Forelimb muscle (tissue), 1 donor: ENCODE results near the gene PILRA. TPM values are rescaled to one million over a fixed set of nuclear protein-coding genes. Genes with fewer than 3 reads are reported as not detected.

Experiments
- DNase-seq: peaks from one replicate; pipeline ENCODE4 v3.0.0-alpha.2; 2013; ENCODE audit warnings: low read depth
- polyA plus RNA-seq: library from polyadenylated mRNA; unstranded; fragments of 120-200 nt; gene quantifications from one replicate; pipeline ENCODE4 v1.2.1, GENCODE V29; 2013; ENCODE audit not compliant: insufficient read length

Gene PILRA
- polyA plus RNA-seq, 1 donor = 2.6 TPM

DNA sequence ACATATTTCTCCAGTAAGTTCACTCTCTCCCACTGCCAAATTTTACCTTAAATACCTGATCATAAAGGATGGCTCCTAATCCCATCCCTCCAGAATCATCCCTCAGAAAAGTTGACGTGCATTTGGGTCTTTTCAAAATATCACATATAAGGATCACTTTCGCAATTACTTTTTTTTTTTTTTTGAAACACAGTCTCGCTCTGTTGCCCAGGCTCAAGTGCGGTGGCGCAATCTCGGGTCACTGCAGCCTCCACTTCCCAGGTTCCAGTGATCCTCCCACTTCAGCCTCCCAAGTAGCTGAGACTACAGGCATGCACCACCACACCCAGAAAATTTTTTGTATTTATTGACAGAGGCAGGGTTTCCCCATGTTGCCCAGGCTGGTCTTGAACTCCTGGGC, 37.8 kb downstream of the PILRA start:
- no peak for DNase-seq

DNA sequence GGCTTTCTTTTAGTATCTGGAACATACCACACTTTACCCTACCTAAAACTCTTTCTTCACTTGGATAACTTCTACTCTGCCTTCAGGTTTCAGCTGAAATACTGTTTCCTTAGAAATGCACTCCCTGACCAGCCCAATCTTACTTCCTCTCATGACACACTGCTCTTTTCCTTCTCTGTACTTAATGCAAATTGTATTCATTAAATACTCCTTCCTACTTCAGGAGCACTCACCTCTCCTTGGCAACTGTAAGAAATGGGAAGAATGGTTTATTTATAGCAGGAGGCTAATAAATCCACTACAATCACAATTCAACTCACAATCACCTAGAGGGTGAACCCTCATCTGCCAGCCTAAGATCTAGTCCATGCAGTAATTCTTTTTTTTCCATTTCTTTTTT, 40.1 kb downstream of the PILRA start:
- no peak for DNase-seq

DNA sequence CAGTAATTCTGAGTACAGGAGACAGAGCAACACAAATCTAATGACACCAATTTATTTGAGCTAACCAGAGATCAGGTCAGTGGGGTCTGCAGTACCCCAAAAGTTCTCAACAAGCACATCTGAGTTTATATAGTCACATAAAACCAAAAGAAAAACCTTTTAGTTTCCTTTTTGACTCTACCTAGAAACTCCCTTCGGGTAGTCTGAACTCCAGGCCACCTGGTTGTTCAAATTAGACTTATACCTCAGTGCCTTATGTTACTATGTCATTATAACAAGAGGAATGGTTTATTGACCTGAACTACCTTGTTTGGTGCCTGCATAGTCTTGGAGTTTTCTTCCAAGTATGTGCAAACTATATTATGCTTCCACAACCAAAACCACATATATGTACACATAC, 40.6 kb downstream of the PILRA start:
- no peak for DNase-seq

DNA sequence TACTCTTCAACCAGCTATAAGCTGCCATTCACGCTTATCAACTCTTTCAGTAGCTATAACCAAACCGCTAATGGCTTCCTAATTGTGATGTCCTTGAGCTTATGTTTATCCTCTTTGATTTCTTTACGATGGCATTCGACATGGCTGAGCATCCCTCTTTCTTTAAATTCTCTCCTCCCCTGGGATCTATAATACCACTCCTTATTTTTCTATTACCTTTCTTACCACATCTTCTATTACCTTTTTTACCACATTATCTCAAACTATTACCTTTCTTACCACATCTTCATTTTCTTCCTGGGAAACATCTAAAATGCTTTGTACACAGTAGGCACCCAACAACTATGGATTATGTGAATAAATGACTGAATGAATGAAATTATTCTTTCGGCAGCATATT, 42.2 kb downstream of the PILRA start:
- no peak for DNase-seq

DNA sequence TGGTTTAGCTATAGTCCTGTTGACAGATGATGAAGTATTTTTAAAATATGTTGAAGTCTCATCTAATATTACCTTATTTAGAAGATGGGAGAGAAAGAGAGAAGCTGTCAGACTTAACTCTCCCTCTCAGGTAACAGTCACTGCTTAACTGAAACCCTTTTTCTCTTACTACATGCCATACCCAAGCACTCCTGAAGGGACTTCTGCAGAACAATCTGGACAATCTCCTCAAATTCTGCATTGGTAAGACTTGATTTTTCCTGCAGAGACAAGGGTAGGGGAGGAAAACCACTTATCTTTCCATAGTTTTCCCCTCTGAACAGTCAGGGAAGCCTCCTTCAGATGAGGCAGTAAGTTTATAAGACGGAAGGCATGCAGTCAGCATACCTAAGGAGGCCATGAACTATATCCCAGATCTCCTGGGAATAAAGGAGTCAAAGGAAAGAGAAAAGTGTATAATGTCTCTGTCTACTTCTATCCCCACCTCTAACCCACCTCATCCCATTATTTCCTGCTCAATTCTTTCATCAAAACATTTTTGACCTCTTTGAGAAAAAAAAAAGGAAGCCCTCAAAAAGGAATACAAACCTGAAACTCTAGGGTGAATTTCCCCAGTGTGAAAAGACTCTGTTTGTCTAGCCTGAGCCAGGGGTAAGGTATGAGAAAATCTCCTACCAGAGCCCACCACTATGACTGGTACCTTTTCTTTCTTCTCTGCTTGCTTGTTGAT, 45.8 kb downstream of the PILRA start:
- DNase-seq = no peak

DNA sequence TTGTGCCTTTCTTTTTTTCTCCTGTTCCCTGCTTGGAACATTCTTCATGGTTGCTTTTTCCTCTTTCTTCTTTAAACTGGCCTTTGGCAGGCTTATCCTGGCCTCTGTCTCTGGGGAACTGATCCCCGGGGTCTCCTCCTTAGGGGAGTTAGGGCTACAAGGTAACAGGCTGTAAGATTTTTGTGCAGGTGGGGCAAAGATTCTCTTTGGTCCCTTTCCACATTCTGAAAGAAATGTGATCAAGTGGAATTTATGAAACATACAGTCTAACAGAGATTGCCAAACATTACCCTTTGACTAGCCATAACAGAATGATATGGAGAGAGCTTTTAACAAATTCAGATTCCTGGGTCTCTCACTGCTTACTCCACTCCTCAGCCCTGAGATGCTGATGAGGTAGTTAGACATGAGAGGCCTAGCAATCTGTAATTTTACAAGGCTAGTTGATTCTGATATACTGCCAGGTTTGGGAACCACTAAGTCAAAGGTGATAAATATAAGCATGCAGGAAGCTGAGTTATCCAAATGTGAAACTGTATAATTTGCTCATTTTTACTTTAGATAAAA, 46.5 kb downstream of the PILRA start:
- DNase-seq = no peak

DNA sequence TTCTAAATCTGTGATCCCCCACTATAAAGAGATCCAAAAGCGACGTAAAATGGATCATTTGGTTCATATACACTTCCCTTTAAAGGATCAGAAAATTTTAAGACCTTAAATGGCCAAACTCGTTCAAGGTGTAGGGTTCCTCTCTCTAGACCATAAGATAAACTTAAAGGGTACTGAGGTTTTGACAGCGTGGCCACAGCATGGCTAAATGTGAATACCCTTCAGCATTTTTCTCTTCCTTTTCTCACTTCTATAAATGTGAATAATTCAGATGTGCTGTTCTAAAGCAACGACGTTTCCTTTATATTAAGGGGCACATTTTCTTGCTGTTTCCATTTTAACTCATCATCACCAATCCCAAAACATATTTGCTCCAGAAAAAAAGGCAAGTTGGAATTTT, 50.0 kb downstream of the PILRA start:
- DNase-seq = no peak

DNA sequence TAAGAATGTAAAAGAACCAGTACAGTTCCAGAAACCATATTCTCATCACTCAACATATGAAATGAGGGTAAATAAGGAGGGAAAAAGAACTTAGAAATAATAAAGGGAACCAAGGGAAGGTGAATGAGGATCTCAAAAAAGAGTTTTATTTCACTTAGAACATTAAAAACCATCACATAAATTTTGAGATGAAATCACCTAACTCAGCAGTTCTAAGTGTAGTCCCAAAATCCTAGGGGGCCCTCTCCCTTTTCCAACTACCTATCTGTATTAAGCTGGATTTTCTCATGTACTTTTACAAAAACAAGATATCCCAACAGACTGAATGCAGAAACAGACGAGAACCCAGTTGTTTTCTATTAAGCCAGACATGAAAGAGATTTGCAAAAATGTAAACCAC, 52.1 kb downstream of the PILRA start:
- no peak for DNase-seq

DNA sequence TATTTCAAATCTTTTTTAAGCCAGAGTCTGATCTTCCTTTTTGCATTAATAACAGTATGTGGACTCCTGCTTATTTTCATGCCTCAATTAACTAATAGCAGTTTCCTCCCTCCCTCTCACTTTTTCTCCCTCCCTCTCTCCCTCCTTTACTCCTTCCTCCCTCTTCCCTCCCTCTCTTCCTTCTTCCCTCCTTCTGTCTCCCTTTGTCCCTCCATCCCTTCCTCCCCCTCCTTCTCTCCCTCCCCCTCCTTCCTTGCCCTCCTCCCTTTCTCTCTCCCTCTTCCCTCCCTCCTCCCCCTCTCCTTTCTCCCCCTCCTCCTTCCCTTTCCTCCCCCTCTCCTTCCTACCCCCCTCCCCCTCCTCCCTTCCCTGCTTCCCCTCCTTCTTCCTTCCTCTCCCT, 53.2 kb downstream of the PILRA start:
- DNase-seq = no peak

DNA sequence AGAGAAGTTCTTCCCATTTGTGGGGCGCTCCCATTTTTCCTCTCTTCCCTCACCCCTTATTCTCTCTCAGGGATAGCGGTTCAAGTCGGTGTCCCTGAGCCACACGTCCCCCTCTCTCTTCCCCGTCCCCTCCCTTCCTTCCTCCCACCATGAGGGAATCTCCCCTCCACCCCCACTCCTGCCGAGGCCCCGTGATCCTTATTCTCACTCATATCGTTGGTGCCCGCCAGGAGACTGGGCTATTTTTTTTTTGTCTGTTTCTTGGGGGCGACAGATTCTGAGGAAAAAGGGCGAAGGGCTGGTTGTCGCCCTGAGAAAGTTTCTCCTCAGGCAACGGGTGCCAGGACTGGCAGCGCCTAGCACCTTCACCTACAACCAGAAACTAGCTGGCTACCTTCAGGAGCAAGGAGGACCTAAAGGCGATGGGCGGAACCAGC, 54.5 kb downstream of the PILRA start:
- no peak for DNase-seq

DNA sequence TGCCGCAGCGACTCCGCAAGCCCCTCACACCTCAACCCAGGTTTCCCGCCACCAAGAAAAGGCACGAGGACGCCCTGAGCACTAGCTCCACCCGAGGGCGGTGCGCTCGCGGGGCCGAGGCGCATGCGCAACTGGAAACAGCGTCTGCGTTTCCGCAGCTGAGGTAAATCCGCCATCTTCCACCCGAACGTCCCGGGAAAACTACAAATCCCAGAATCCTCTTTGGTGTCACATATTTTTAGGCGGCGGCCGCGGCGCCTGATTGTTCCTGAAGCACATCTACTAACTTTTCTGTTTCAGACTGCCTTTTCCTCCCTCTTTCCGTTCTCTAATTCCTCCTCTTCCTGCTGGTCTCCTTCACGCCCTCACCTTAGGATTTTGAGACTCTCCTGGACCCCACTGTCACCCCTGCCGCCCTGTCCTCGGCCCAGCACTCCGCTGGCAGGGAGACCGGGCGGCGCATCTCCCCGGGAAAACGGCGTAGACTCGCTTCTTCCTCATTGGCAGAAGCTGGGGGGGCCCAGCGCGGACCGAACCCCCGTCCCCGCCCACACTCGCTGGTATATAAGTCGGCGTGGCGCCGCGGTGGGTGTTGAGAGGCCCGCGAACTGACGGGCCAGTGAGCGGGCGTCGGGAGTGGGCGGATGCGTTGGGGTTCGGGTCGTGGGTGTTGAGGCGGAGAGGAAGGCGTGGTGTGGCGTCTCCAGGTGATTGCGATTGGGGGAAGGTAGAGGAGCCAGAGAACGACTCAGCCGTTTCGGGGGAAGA, 55.1 kb downstream of the PILRA start, which contains the start of gene ZCWPW1:
Gene ZCWPW1, minus strand, starts transcription at position 505 of the 768 bp plus-strand sequence. CDS start 8,054 bp downstream, outside the sequence.
- peak; percentile 97 for DNase-seq

DNA sequence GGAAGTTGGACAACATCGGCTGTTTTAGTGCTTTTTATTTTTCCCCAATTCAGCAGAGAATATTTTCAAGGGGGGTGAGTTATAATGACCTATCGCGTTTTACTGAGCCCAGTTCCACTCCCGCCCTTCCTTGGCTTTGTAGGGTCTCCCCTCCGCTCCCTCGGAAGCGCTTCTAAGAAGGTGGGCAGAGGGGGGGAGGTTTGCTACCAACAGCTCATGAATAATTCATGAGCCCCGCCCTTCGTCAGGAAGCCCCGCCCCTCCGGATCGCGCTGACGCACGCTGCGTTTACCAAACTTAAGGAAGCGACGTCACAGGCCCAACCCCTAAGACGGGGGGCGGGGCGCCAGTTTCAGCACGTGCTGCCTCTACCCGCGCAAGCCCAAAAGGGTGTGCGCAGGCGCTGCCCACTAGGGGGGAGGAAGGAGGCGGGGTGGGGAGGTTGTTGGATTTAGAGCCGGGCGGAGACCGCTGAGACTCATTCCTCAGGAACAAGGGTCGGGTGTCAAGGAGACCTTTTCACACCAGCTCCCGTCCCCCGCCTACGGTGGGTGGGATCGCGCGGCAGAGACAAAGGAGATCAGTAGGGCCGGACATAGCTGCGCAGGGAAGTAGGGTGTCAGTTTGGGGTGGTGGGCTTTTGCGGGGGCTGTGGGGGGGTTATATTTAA, 55.8 kb downstream of the PILRA start:
- peak; percentile 97 for DNase-seq

DNA sequence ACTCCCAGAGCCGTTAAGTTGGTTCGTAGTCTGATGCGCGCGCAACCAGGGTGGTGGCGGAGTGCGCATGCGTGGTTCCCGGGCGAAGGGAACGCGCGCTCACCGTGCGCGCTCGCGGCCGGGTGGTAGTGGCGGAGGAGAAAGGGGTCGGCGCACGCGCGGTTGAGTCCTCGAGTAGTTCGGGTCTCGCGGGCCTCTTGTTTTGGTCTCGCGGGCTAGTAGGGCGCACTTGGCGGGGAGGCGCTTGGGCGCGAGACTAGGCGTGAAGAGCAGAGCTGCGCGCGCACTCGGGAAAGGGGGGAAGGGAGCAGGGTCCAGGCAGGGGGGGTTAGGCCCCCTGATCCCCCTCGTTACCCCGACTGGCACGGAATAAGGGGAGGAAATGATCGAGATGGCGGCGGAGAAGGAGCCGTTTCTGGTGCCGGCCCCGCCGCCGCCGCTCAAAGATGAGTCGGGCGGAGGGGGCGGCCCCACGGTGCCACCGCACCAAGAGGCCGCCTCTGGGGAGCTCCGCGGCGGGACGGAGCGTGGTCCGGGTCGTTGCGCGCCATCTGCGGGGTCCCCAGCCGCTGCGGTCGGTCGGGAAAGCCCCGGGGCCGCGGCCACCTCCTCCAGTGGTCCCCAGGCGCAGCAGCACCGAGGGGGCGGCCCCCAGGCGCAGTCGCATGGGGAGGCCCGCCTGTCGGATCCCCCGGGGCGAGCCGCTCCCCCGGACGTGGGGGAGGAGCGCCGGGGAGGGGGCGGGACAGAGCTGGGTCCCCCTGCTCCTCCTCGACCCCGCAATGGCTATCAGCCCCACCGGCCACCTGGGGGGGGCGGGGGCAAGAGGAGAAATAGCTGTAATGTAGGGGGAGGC, 56.6 kb downstream of the PILRA start, which contains the start of gene MEPCE:
Gene MEPCE, plus strand, starts transcription at position 195 of the 856 bp plus-strand sequence. Its CDS starts 188 bp downstream, at position 383.
- DNase-seq = peak; percentile 90

DNA sequence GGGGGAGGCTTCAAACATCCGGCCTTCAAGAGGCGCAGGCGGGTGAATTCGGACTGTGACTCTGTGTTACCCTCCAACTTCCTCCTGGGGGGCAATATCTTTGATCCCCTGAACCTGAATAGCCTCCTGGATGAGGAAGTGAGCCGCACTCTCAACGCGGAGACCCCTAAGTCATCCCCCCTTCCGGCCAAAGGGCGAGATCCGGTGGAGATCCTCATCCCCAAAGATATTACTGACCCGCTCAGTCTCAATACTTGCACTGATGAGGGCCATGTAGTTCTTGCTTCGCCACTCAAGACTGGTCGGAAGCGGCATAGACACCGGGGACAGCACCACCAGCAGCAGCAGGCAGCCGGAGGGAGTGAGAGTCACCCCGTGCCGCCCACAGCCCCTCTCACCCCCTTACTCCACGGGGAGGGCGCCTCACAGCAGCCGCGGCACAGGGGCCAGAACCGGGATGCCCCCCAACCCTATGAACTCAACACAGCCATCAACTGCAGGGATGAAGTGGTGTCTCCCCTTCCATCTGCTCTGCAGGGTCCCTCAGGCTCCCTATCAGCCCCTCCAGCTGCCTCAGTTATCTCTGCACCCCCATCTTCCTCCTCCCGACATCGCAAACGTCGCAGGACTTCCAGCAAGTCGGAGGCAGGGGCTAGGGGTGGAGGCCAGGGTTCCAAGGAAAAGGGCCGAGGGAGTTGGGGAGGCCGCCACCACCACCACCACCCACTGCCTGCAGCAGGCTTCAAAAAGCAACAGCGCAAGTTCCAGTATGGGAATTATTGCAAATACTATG, 57.4 kb downstream of the PILRA start:
- no peak for DNase-seq

DNA sequence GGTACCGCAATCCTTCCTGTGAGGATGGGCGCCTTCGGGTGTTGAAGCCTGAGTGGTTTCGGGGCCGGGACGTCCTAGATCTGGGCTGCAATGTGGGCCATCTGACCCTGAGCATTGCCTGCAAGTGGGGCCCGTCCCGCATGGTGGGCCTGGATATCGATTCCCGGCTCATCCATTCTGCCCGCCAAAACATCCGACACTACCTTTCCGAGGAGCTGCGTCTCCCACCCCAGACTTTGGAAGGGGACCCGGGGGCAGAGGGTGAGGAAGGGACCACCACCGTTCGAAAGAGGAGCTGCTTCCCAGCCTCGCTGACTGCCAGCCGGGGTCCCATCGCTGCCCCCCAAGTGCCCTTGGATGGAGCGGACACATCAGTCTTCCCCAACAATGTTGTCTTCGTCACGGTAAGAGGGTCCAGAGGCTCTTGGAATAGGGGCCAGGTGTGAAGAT, 58.0 kb downstream of the PILRA start:
- no peak for DNase-seq

DNA sequence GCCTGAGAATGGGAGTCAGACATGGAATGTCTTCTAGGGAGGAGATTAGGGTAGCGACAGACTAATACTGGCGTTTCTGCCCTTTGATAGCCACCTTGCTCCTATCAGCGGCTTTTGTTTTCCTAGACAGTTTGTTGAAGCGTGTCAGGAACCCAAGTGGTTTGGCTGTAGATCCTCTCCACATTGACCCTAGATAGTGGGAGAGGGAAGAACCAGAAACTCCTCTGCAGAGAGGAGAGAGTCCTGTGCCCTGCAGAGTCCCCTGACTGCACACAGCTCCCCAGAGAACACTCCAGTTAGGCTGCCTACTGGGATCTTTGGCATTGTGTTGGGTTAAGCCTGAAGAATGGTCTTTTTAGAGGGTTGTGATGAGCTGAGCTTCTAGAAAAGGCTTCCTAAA, 58.8 kb downstream of the PILRA start:
- no peak for DNase-seq

DNA sequence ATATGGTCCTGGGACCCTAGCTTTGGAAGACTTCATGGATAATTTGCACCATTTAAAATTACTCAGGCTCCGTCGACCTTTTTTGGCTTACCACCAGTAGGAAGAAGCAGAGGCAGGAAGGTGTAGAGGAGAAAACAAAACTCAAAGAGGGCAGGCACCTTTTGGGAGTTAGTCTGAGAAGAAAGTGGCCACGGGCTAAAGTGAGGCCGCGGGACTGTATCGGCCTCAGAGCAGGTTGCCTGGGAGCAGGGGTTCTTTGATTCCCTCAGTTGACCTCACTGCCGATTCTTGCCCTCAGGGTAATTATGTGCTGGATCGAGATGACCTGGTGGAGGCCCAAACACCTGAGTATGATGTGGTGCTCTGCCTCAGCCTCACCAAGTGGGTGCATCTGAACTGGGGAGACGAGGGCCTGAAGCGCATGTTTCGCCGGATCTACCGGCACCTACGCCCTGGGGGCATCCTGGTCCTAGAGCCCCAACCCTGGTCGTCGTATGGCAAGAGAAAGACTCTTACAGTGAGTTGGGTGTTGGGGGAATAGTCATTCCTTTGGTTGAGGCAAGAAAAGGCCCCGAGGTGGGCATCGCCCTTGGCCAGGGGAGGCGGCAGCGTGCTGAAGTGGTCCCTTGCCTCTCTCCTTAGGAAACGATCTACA, 59.5 kb downstream of the PILRA start:
- no peak for DNase-seq

DNA sequence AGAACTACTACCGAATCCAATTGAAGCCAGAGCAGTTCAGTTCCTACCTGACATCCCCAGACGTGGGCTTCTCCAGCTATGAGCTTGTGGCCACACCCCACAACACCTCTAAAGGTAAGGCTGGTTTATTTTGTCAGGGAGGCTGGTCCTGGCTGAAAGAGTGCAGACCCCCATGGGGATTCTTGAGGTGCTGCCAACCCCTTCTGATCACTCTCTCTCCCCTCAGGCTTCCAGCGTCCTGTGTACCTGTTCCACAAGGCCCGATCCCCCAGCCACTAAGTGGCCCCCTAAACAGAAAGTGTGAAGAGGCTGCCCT, 59.9 kb downstream of the PILRA start:
- no peak for DNase-seq

DNA sequence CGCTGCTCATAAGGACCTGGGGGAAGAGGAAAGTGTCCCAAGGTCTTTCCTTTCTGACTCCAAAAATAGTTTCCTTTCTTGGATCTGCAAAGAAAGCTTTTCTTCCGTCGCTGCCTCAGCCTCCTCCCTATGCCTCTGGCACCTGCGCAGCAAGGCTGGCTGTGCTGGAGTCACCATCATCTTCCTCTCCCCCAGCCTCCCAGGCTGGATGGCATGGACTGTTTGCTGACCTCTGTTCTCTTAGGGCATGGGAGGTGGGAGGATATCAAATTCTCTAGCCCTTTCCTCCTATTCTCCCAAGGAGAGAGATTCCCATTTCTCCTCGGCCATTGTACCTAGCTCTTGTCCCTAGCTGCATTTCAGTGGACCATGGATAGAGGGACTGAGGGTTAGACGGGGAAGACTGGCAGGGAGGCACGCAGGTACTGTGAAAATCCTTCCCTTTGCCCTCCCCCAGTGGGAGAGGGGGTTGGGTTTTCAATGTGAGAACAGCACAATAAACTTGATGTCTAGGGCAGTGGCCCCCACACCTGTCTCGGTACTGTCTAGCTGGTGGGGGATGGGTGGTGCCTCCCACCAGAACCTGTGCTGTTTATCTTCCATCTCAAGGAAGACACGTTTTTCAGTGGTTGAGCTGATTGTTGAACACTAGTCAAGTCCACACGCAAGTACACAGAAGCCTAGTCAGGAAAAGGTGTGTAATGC, 60.5 kb downstream of the PILRA start:
- DNase-seq = no peak
